Vagina (tissue), 2 donors: ENCODE results near the gene NME8. TPM values are rescaled to one million over a fixed set of nuclear protein-coding genes. Genes with fewer than 3 reads are reported as not detected.

Experiments
- DNase-seq, 2 donors: peaks; one replicate each; pipeline ENCODE4 v3.0.0-alpha.2; 2017; ENCODE audit errors: extremely low spot score in 2 of 2
- H3K27ac ChIP-seq: fragments of 200-600 bp; sonication (generic); one replicate; pipeline ENCODE4 v1.5.1; 2019
- H3K27me3 ChIP-seq: fragments of 200-600 bp; sonication (generic); one replicate; pipeline ENCODE4 v1.5.1; 2019
- H3K36me3 ChIP-seq, 2 donors: fragments of 200-600 bp; sonication (generic); one replicate each; pipeline ENCODE4 v1.5.1; 2017 to 2019
- H3K4me1 ChIP-seq: fragments of 200-600 bp; sonication (generic); one replicate; pipeline ENCODE4 v1.5.1; 2019
- H3K4me3 ChIP-seq, 2 donors: fragments of 200-600 bp; sonication (generic); 1 replicate in 1 of 2; 2 replicates in 1 of 2; pipeline ENCODE4 v1.5.1; 2016 to 2019
- H3K9me3 ChIP-seq: fragments of 200-600 bp; sonication (generic); one replicate; pipeline ENCODE4 v1.5.1; 2019
- CTCF ChIP-seq, 3 experiments: fragments of 450-650 bp in 2 of 3; fragments of 200-600 bp in 1 of 3; sonication (generic) in 1 of 3; IDR thresholded peaks; one replicate each; pipeline ENCODE4 v1.5.1; 2017 to 2019; ENCODE audit warnings: antibody characterized with exemption in 3 of 3, mild to moderate bottlenecking in 2 of 3, moderate library complexity in 2 of 3
- POLR2A ChIP-seq, 2 donors: fragments of 450-650 bp; IDR thresholded peaks; one replicate each; pipeline ENCODE4 v1.6.1; 2017; ENCODE audit warnings: antibody characterized with exemption in 2 of 2, mild to moderate bottlenecking in 2 of 2, moderate library complexity in 2 of 2
- POLR2AphosphoS5 ChIP-seq, 2 donors: sonication (generic); formaldehyde crosslinking; IDR thresholded peaks; one replicate each; pipeline ENCODE4 v1.9.0; 2017; ENCODE audit warnings: antibody characterized with exemption in 2 of 2, mild to moderate bottlenecking in 2 of 2, low read depth in 1 of 2; ENCODE audit not compliant: insufficient read depth in 1 of 2
- intact Hi-C: fragments of 100-400 bp; cut with DNase I; formaldehyde crosslinking; loops from one replicate; pipeline ENCODE4 v1.15.1; 2023
- total RNA-seq: library from RNA; depleted of rRNA; stranded (reverse); fragments of >200 nt; gene quantifications from one replicate; pipeline ENCODE4 v1.2.3, GENCODE V29; 2016

The NME8 gene
- total RNA-seq, 1 donor from 2014 or later = not detected

- H3K4me1 ChIP-seq = no peaks in the 10 kb centered on the region
- H3K4me3 ChIP-seq = no peak overlapping the region
- no peaks in the 10 kb centered on the region for H3K36me3 ChIP-seq
- no peak for TF ChIP-seq POLR2AphosphoS5 (IDR thresholded peaks at IDR 0.05; ENCODE audit: insufficient read depth in 1 of 2, low read depth in 1 of 2)
- TF ChIP-seq POLR2A (IDR thresholded peaks at IDR 0.05) = no peak
- no peak for TF ChIP-seq CTCF (IDR thresholded peaks at IDR 0.05)
- intact Hi-C loops = no loop called here
- no peaks in the 10 kb centered on the region for H3K9me3 ChIP-seq
- DNase-seq = no peak
- H3K27ac ChIP-seq = no peak overlapping the region
- H3K27me3 ChIP-seq = no peaks in the 10 kb centered on the region
Observed at GRCh38 chr7:37817996-37818720, 30.2 kb upstream of the NME8 start.

GRCh38 chr7:37820708-37821468 lies 27.5 kb upstream of the NME8 start:
- no peak for TF ChIP-seq CTCF (IDR thresholded peaks at IDR 0.05)
- TF ChIP-seq POLR2A (IDR thresholded peaks at IDR 0.05) = no peak
- TF ChIP-seq POLR2AphosphoS5 (IDR thresholded peaks at IDR 0.05; ENCODE audit: insufficient read depth in 1 of 2, low read depth in 1 of 2) = no peak
- Histone ChIP-seq H3K4me1 (no peaks in the 10 kb centered on the region), H3K27me3 (no peaks in the 10 kb centered on the region), H3K27ac (no peak overlapping the region), H3K36me3 (no peaks in the 10 kb centered on the region), H3K4me3 (no peak overlapping the region), H3K9me3 (no peaks in the 10 kb centered on the region)
- intact Hi-C loops = no loop called here
- no peak for DNase-seq

GRCh38 chr7:37822946-37823345 lies 25.5 kb upstream of the NME8 start:
- intact Hi-C loops = no loop called here
- Histone ChIP-seq H3K4me1 (no peaks in the 10 kb centered on the region), H3K36me3 (no peaks in the 10 kb centered on the region), H3K27ac (no peak overlapping the region), H3K9me3 (no peaks in the 10 kb centered on the region), H3K4me3 (no peak overlapping the region), H3K27me3 (no peaks in the 10 kb centered on the region)
- TF ChIP-seq POLR2AphosphoS5 (IDR thresholded peaks at IDR 0.05; ENCODE audit: insufficient read depth in 1 of 2, low read depth in 1 of 2) (no peak), POLR2A (IDR thresholded peaks at IDR 0.05) (no peak), CTCF (IDR thresholded peaks at IDR 0.05) (no peak)
- DNase-seq = no peak

- H3K27me3 ChIP-seq = no peaks in the 10 kb centered on the region
Observed at GRCh38 chr7:37823557-37823956, 24.8 kb upstream of the NME8 start.

More at GRCh38 chr7:37823557-37823956, 24.8 kb upstream of the NME8 start:
- Histone ChIP-seq H3K4me3 (no peak overlapping the region), H3K36me3 (no peaks in the 10 kb centered on the region), H3K4me1 (no peaks in the 10 kb centered on the region), H3K9me3 (no peaks in the 10 kb centered on the region), H3K27ac (no peak overlapping the region)
- TF ChIP-seq POLR2AphosphoS5 (IDR thresholded peaks at IDR 0.05; ENCODE audit: insufficient read depth in 1 of 2, low read depth in 1 of 2) = no peak
- TF ChIP-seq CTCF (IDR thresholded peaks at IDR 0.05) = no peak
- TF ChIP-seq POLR2A (IDR thresholded peaks at IDR 0.05) = no peak
- DNase-seq = no peak
- intact Hi-C loops = no loop called here
